DND-41 (cell line): Measurements from ENCODE around the gene ABCG1.

Experiments used
- CTCF ChIP-seq: IDR thresholded peaks from 2 replicates; pipeline ENCODE4 v1.5.1; 2012; ENCODE audit warnings: borderline replicate concordance, low read length, moderate library complexity, mild to moderate bottlenecking; ENCODE audit not compliant: poor library complexity, severe bottlenecking; ENCODE audit errors: extremely low read depth
- EZH2 ChIP-seq: IDR thresholded peaks from 3 replicates; pipeline ENCODE4 v1.6.1; 2012; ENCODE audit warnings: borderline replicate concordance, low read depth, mild to moderate bottlenecking, moderate library complexity, low read length, inconsistent platforms; ENCODE audit not compliant: severe bottlenecking

- TF ChIP-seq CTCF (no peak), EZH2 (no peak)
Observed at GRCh38 chr21:42288962-42289361, 70.0 kb downstream of the ABCG1 start.
